GM10266 (cell line): Measurements from ENCODE around the gene STK40.

ENCODE experiments used
- DNase-seq: peaks from one replicate; pipeline ENCODE4 v3.0.0; 2012; ENCODE audit errors: extremely low spot score
- TF ChIP-seq, protein P1 (sequence below): IDR thresholded peaks from 2 replicates; pipeline ENCODE4 v1.5.1; 2012; ENCODE audit warnings: mild to moderate bottlenecking, low read depth; ENCODE audit not compliant: control insufficient read depth, insufficient read depth; ENCODE audit errors: missing control alignments

Gene STK40, protein sequence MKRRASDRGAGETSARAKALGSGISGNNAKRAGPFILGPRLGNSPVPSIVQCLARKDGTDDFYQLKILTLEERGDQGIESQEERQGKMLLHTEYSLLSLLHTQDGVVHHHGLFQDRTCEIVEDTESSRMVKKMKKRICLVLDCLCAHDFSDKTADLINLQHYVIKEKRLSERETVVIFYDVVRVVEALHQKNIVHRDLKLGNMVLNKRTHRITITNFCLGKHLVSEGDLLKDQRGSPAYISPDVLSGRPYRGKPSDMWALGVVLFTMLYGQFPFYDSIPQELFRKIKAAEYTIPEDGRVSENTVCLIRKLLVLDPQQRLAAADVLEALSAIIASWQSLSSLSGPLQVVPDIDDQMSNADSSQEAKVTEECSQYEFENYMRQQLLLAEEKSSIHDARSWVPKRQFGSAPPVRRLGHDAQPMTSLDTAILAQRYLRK

DNA sequence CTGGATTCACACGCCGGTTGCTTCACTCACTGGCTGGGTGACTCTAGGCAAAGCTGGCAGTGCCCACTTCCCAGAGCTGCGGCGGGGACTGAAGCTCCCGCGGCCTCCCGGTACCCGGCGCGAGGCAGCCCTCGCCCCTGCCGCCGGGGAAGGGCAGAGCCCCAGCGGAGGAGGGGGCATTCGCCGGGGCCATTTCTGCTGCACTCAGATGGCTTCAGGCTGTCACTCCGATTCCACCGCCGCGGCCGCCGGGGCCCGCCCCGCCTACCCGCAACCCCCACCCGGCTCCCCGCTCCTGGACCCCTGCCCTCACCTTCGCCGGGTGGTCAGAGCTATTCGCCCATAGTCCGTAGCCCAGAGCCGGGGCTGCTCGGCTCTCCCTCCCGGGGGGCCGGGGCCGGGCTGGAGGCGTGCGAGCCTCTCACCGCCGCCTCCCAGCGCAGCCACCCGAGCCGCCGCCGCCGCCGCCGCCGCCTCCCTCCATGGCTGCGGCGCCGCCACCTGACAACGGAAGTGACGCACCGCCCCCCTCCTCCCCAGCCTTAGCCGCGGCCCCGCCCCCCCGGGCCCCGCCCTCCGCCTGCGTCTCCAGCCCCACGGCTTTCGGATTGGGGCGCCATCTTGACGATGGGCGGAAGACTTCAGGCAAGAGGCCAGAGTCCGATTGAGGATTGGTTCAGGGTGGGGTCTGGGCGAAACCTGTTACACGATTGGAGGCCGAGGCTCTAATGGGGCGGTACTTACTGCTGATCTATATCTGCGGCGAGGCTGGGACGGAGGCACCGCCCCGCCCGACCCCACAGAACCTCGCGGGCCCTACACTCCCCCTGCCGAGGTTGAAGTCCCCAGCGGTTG, at the start of gene STK40:
Gene STK40, minus strand, starts transcription at position 515 of the 855 bp plus-strand sequence. CDS start 24,592 bp downstream, outside the sequence.
- TF ChIP-seq, protein P1, sequence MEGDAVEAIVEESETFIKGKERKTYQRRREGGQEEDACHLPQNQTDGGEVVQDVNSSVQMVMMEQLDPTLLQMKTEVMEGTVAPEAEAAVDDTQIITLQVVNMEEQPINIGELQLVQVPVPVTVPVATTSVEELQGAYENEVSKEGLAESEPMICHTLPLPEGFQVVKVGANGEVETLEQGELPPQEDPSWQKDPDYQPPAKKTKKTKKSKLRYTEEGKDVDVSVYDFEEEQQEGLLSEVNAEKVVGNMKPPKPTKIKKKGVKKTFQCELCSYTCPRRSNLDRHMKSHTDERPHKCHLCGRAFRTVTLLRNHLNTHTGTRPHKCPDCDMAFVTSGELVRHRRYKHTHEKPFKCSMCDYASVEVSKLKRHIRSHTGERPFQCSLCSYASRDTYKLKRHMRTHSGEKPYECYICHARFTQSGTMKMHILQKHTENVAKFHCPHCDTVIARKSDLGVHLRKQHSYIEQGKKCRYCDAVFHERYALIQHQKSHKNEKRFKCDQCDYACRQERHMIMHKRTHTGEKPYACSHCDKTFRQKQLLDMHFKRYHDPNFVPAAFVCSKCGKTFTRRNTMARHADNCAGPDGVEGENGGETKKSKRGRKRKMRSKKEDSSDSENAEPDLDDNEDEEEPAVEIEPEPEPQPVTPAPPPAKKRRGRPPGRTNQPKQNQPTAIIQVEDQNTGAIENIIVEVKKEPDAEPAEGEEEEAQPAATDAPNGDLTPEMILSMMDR = no peak
- peak; percentile 97 for DNase-seq

DNA sequence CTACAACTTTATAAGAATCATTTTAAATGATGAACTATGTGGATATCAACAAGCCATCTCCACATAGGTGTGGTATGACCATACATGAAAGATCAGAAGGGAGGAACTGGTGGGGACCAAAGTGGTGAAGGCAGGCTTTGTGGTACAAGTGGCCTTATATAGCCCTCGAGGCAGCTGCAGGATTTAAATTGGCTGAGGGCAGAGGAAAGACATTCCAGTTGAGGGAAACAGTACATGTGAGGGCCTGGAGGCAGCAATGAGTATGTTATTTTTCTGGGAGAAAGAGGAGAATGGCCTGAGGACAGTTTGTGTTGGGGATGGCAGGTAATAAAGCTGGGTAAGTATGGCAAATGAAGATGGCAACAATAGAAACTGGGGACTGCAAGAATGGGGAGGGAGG, 47.4 kb upstream of the STK40 start:
- TF ChIP-seq, protein P1 = no peak
- no peak for DNase-seq

DNA sequence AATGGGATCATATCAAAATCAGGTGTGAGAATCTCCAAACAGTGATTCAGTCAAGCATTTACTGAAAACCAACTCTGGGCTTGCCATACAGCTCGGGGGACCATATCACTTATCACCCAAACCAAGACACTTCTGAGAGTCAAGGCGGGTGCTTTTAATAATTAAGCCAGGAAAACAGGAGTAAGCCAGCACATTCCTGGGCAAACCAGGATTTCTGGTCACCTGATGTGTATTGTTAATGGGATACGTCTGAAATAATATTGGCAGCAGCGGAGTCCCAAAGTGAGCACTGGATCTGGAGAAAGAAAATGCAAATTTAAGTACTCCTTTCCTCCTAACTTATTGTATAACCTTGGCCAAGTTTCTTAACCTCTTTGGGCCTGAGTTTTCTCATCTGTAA, 46.9 kb upstream of the STK40 start:
- no peak for DNase-seq
- TF ChIP-seq, protein P1 = no peak

DNA sequence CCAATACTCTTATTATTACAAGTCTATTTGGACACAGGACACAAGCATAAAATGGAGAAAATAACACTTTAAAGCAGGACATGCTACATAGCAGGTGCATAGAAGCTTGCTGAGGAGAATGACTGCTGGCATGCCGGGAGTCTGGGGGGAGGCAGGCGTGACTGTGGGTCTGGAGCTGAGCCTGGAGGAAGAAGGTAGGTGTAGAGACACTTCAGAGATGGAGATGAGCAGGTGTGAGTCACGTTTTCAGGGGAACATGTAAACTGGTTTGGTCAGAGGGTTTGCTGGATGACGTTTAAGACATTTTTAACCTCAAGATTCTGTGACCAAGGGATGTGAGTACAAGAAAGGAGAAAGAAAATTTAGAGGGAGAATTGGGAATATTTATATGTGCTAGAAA, 40.1 kb upstream of the STK40 start:
- TF ChIP-seq, protein P1 = no peak
- no peak for DNase-seq

DNA sequence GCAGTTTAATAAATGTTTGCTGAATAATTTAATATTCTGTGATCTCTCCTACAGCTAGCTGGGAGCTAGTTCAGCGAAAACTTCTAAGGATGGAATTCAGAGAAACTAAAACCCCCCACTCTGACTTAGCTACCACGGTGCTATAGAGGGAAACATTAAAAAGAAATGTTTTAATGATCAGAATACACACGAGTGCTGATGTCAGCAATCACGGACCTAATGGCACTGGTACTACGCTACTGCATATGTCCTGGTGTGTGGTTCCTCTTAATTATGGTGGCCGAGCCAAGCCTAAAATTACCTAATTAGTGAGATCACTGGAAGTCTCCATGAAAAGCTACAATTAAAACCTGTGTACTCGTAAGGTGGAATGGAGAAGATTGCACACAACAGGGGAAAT, 35.9 kb upstream of the STK40 start:
- DNase-seq = no peak
- TF ChIP-seq, protein P1 = no peak

DNA sequence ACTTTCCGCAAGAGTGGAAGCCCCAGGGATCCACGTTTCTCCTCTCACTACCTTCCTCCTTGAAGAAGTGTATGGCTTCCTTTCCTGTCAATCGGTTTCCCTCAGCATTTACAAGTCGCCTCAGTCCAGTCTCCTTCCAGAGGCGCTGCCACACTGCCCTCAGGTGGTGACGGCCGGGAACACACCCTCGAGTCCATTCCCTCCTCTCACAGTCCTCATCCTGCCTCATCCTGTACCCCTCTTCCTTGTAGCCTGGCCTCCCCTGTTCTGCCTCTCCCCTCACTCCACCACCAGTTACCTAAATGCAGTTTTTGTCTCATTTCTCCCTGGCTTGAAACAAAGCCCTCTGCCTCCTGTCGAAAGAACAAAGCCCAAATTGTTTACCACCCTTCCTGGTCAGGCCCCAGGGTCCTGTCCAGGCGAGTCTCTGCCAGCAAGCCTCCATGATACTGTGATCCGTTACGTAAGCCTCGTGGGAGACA, 35.2 kb upstream of the STK40 start:
- TF ChIP-seq, protein P1 = peak; percentile 99
- DNase-seq = peak; percentile 75
